K562 (cell line): ENCODE measurements around the gene PGLYRP4. TPM values are rescaled to one million over a fixed set of nuclear protein-coding genes. Genes with fewer than 3 reads are reported as not detected.

Experiments
- CC2D1A ChIP-seq: fragments of 450-650 bp; IDR thresholded peaks from 2 replicates; pipeline ENCODE4 v1.6.1; 2017; ENCODE audit warnings: mild to moderate bottlenecking
- EP400 ChIP-seq: fragments of 450-650 bp; IDR thresholded peaks from 2 replicates; pipeline ENCODE4 v1.6.1; 2017; ENCODE audit warnings: antibody characterized with exemption, mild to moderate bottlenecking, moderate library complexity
- EZH2 ChIP-seq: IDR thresholded peaks from 2 replicates; pipeline ENCODE4 v1.6.1; 2012; ENCODE audit warnings: low read depth, mild to moderate bottlenecking, inconsistent platforms, low read length, borderline replicate concordance
- JUND ChIP-seq, 2 experiments: IDR thresholded peaks; 2 replicates in 1 of 2; 3 replicates in 1 of 2; pipeline ENCODE4 v1.6.1; 2011; ENCODE audit warnings: borderline replicate concordance in 2 of 2, low read depth in 2 of 2, low read length in 2 of 2, improper control_type of control experiment in 1 of 2, missing biosample characterization in 1 of 2, missing genetic modification characterization in 1 of 2, missing genetic modification reagents in 1 of 2
- MTA2 ChIP-seq: fragments of 450-650 bp; IDR thresholded peaks from 2 replicates; pipeline ENCODE4 v1.6.1; 2016; ENCODE audit warnings: low read depth
- NFATC3 ChIP-seq: fragments of 450-650 bp; IDR thresholded peaks from 2 replicates; pipeline ENCODE4 v1.6.1; 2017; ENCODE audit warnings: mild to moderate bottlenecking
- NR2C2 ChIP-seq, 2 experiments: fragments of 200-800 bp in 1 of 2; sonication (Bioruptor generic) in 1 of 2; sonication (generic) in 1 of 2; formaldehyde crosslinking in 1 of 2; IDR thresholded peaks; 2 replicates each; pipeline versions ENCODE4 v1.6.1 to v1.8.0; 2016 to 2022; ENCODE audit warnings: mild to moderate bottlenecking in 1 of 2, missing compliant biosample characterization in 1 of 2, missing genetic modification characterization in 1 of 2, missing genetic modification reagents in 1 of 2
- POLR2G ChIP-seq: fragments of 200-400 bp; formaldehyde crosslinking; IDR thresholded peaks from 2 replicates; pipeline ENCODE4 v1.6.1; 2017; ENCODE audit warnings: low read depth, mild to moderate bottlenecking, antibody characterized with exemption, low read length, moderate library complexity
- TAL1 ChIP-seq: fragments of 450-650 bp; IDR thresholded peaks from 2 replicates; pipeline ENCODE4 v1.6.1; 2016; ENCODE audit warnings: mild to moderate bottlenecking
- TBL1XR1 ChIP-seq, 2 experiments: IDR thresholded peaks; 2 replicates each; pipeline ENCODE4 v1.6.1; 2012; ENCODE audit warnings: improper control_type of control experiment in 2 of 2, low read length in 2 of 2, mild to moderate bottlenecking in 1 of 2
- TEAD2 ChIP-seq: fragments of 450-650 bp; IDR thresholded peaks from 2 replicates; pipeline ENCODE4 v1.6.1; 2016; ENCODE audit warnings: missing genetic modification characterization, control low read depth, missing compliant biosample characterization
- ZEB2 ChIP-seq: fragments of 450-650 bp; IDR thresholded peaks from 2 replicates; pipeline ENCODE4 v1.6.1; 2016
- ZFP1 ChIP-seq: fragments of 450-650 bp; formaldehyde crosslinking; IDR thresholded peaks from 2 replicates; pipeline ENCODE4 v1.4.0; 2020; ENCODE audit warnings: mild to moderate bottlenecking, mixed read lengths
- ZNF785 ChIP-seq: fragments of 250-450 bp; sonication (Bioruptor Pico); IDR thresholded peaks from 2 replicates; pipeline ENCODE4 v1.4.0; 2020; ENCODE audit warnings: mild to moderate bottlenecking
- polyA plus RNA-seq, 8 experiments: library from polyadenylated mRNA; depleted of rRNA in 4 of 8; stranded (reverse) in 5 of 8; unstranded in 3 of 8; fragments of >200 nt; fragmentation: Nextera tagmentation in 2 of 8; fragmentation: Illumina TruSeq in 1 of 8; extraction: Ambion mirVana in 2 of 8; extraction: Trizol in 1 of 8; gene quantifications; 2 replicates each; pipeline versions ENCODE4 v1.2.1 to v1.2.3, GENCODE V29; 2011 to 2014; ENCODE audit warnings: inconsistent platforms in 1 of 8, missing spikeins in 1 of 8
- total RNA-seq, 7 experiments: library from RNA; depleted of rRNA in 6 of 7; stranded (reverse); fragments of >200 nt in 6 of 7; fragmentation: Illumina TruSeq in 2 of 7; extraction: Trizol in 2 of 7; gene quantifications; 2 replicates each; pipeline versions ENCODE4 v1.2.1 to v1.2.3, GENCODE V29; 2011 to 2021; ENCODE audit warnings: low replicate concordance in 1 of 7
- TF ChIP-seq, protein P1 (sequence below): fragments of 450-650 bp; IDR thresholded peaks from 2 replicates; pipeline ENCODE4 v1.6.1; 2017; ENCODE audit warnings: mild to moderate bottlenecking, moderate library complexity
- TF ChIP-seq, protein P2 (sequence below): fragments of 250-450 bp; sonication (Bioruptor Pico); IDR thresholded peaks from 2 replicates; pipeline ENCODE4 v1.8.0; 2021; ENCODE audit warnings: moderate library complexity, mild to moderate bottlenecking, inconsistent platforms
- TF ChIP-seq, protein P3 (sequence below): fragments of 450-650 bp; IDR thresholded peaks from 2 replicates; pipeline ENCODE4 v1.7.1; 2018; ENCODE audit warnings: mild to moderate bottlenecking, low read depth; ENCODE audit not compliant: partially characterized antibody
- TF ChIP-seq, protein P4 (sequence below): sonication (generic); formaldehyde crosslinking; IDR thresholded peaks from 2 replicates; pipeline ENCODE4 v1.8.0; 2023; ENCODE audit warnings: missing genetic modification reagents, mild to moderate bottlenecking, borderline replicate concordance

Gene PGLYRP4
- total and polyA plus RNA-seq, 9 of the 15 experiments (the other 6 are each of a cell fraction or from before 2014, with no cell fraction given), result 0.06 to 0.13 (median 0.11) TPM; not detected in 6

DNA sequence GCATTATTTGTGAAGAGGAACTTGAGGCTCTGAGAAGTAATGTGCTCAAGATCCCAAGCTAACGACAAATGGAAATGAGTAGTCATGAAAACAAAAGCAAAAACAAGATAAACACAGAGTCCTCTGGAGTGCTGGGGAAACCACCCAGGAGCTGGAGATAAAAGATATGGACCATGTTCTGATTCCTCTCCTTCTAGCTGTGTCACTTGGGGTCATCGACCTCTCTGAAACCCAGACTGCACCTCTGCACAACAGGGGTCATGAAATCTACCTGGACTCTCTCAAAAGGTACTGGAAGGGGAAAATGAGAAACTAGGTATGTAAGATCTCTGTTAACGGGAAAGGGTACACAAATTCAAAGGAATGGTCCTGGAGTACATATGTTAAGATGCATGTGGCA is 6.5 kb downstream of the PGLYRP4 start (continued):
- TF ChIP-seq EZH2, result no peak
- peak; percentile 63; the same call in 1 of the 2 replicates for TF ChIP-seq TEAD2 (tag)
- TF ChIP-seq, protein P1, sequence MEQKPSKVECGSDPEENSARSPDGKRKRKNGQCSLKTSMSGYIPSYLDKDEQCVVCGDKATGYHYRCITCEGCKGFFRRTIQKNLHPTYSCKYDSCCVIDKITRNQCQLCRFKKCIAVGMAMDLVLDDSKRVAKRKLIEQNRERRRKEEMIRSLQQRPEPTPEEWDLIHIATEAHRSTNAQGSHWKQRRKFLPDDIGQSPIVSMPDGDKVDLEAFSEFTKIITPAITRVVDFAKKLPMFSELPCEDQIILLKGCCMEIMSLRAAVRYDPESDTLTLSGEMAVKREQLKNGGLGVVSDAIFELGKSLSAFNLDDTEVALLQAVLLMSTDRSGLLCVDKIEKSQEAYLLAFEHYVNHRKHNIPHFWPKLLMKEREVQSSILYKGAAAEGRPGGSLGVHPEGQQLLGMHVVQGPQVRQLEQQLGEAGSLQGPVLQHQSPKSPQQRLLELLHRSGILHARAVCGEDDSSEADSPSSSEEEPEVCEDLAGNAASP, result no peak
- TF ChIP-seq MTA2, result peak; percentile 81
- TF ChIP-seq ZFP1 (CRISPR knock-in tag), result no peak
- peak in 1 of 2 experiments; percentile 63; a peak in 1 of 4 replicates for TF ChIP-seq TBL1XR1 (IDR thresholded peaks at IDR 0.05; ENCODE audit: low read length in 2 of 2)
- TF ChIP-seq CC2D1A, result no peak
- no peak for TF ChIP-seq NR2C2 (CRISPR knock-in tag; IDR thresholded peaks at IDR 0.05)
- TF ChIP-seq NR2C2 (tag; IDR thresholded peaks at IDR 0.05), result peak; percentile 65
- no peak for TF ChIP-seq POLR2G
- TF ChIP-seq JUND (IDR thresholded peaks at IDR 0.05; ENCODE audit: borderline replicate concordance, low read depth, low read length), result peak; percentile 47; the same call in 1 of the 2 replicates
- TF ChIP-seq JUND (tag; IDR thresholded peaks at IDR 0.05; ENCODE audit: borderline replicate concordance, low read depth, low read length), result no peak; the same call in 2 of the 3 replicates
- TF ChIP-seq, protein P2, sequence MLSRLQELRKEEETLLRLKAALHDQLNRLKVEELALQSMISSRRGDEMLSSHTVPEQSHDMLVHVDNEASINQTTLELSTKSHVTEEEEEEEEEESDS (CRISPR knock-in tag), result no peak
- TF ChIP-seq, protein P3, sequence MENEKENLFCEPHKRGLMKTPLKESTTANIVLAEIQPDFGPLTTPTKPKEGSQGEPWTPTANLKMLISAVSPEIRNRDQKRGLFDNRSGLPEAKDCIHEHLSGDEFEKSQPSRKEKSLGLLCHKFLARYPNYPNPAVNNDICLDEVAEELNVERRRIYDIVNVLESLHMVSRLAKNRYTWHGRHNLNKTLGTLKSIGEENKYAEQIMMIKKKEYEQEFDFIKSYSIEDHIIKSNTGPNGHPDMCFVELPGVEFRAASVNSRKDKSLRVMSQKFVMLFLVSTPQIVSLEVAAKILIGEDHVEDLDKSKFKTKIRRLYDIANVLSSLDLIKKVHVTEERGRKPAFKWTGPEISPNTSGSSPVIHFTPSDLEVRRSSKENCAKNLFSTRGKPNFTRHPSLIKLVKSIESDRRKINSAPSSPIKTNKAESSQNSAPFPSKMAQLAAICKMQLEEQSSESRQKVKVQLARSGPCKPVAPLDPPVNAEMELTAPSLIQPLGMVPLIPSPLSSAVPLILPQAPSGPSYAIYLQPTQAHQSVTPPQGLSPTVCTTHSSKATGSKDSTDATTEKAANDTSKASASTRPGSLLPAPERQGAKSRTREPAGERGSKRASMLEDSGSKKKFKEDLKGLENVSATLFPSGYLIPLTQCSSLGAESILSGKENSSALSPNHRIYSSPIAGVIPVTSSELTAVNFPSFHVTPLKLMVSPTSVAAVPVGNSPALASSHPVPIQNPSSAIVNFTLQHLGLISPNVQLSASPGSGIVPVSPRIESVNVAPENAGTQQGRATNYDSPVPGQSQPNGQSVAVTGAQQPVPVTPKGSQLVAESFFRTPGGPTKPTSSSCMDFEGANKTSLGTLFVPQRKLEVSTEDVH, result no peak
- TF ChIP-seq EP400, result no peak
- TF ChIP-seq ZEB2, result peak; percentile 88
- TF ChIP-seq ZNF785 (CRISPR knock-in tag), result no peak
- TF ChIP-seq NFATC3, result no peak
- TF ChIP-seq, protein P4, sequence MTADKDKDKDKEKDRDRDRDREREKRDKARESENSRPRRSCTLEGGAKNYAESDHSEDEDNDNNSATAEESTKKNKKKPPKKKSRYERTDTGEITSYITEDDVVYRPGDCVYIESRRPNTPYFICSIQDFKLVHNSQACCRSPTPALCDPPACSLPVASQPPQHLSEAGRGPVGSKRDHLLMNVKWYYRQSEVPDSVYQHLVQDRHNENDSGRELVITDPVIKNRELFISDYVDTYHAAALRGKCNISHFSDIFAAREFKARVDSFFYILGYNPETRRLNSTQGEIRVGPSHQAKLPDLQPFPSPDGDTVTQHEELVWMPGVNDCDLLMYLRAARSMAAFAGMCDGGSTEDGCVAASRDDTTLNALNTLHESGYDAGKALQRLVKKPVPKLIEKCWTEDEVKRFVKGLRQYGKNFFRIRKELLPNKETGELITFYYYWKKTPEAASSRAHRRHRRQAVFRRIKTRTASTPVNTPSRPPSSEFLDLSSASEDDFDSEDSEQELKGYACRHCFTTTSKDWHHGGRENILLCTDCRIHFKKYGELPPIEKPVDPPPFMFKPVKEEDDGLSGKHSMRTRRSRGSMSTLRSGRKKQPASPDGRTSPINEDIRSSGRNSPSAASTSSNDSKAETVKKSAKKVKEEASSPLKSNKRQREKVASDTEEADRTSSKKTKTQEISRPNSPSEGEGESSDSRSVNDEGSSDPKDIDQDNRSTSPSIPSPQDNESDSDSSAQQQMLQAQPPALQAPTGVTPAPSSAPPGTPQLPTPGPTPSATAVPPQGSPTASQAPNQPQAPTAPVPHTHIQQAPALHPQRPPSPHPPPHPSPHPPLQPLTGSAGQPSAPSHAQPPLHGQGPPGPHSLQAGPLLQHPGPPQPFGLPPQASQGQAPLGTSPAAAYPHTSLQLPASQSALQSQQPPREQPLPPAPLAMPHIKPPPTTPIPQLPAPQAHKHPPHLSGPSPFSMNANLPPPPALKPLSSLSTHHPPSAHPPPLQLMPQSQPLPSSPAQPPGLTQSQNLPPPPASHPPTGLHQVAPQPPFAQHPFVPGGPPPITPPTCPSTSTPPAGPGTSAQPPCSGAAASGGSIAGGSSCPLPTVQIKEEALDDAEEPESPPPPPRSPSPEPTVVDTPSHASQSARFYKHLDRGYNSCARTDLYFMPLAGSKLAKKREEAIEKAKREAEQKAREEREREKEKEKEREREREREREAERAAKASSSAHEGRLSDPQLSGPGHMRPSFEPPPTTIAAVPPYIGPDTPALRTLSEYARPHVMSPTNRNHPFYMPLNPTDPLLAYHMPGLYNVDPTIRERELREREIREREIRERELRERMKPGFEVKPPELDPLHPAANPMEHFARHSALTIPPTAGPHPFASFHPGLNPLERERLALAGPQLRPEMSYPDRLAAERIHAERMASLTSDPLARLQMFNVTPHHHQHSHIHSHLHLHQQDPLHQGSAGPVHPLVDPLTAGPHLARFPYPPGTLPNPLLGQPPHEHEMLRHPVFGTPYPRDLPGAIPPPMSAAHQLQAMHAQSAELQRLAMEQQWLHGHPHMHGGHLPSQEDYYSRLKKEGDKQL (CRISPR knock-in tag), result no peak
- peak; percentile 93 for TF ChIP-seq TAL1
